ENCODE measurements around the gene OR1J4. TPM values are rescaled to one million over a fixed set of nuclear protein-coding genes. Genes with fewer than 3 reads are reported as not detected.

The OR1J4 gene
- total RNA-seq, 1 experiment from 2014 or later, result not detected

- Histone ChIP-seq H3K36me3 (ENCODE audit: control insufficient read depth in 1 of 2, insufficient read depth in 2 of 2, low read length in 2 of 2) (no peaks in the 10 kb centered on the region), H3K9me2 (ENCODE audit: insufficient read depth) (no peaks in the 10 kb centered on the region), H3K9me3 (ENCODE audit: control insufficient read depth in 1 of 2, insufficient read depth in 1 of 2, low read depth in 1 of 2, low read length in 2 of 2) (no peaks in the 10 kb centered on the region), H3K9ac (ENCODE audit: low read length) (no peak overlapping the region), H3K4me1 (ENCODE audit: control insufficient read depth in 1 of 2, insufficient read depth in 2 of 2, low read length in 2 of 2) (no peaks in the 10 kb centered on the region), H4K20me1 (ENCODE audit: insufficient read depth) (no peaks in the 10 kb centered on the region), H3K4me3 (replicated peaks in 1 of 2; ENCODE audit: low read depth in 1 of 2, low read length in 2 of 2) (no peak overlapping the region), H3K27me3 (ENCODE audit: insufficient read depth, low read length) (peaks cover 25% of the 10 kb centered on the region), H3K4me2 (ENCODE audit: low read length) (no peak overlapping the region), H3K79me2 (ENCODE audit: insufficient read depth, low read length) (no peaks in the 10 kb centered on the region), H2AFZ (ENCODE audit: low read depth, low read length, poor library complexity, severe bottlenecking) (no peak overlapping the region), H3K27ac (ENCODE audit: low read depth, low read length) (no peak overlapping the region)
- ChIA-PET RAD21 (ENCODE audit: low non-redundant PET in 1 of 2, low total read pairs in 2 of 2, uncharacterized antibody in 2 of 2, unreplicated experiment in 2 of 2) (no interaction called here), POLR2A (no interaction called here), CTCF (no interaction called here)
- intact Hi-C loops (cut with micrococcal nuclease), result no loop called here
- DNase-seq (ENCODE audit: low read depth, low spot score), result no peak
- BruUV-seq (replicated peaks), result no TSS peak
- TF ChIP-seq CEBPB (IDR thresholded peaks at IDR 0.05; ENCODE audit: low read depth) (no peak), ATF3 (IDR thresholded peaks at IDR 0.05) (no peak), CBX3 (IDR thresholded peaks at IDR 0.05; ENCODE audit: low read depth) (no peak), POLR2A (IDR thresholded peaks at IDR 0.05; ENCODE audit: borderline replicate concordance, extremely low read depth, insufficient read depth, insufficient read length) (no peak), EZH2phosphoT487 (IDR thresholded peaks at IDR 0.05; ENCODE audit: borderline replicate concordance) (no peak), POLR2AphosphoS5 (IDR thresholded peaks at IDR 0.05; ENCODE audit: low read depth, low read length) (no peak)
- ATAC-seq, result no peak
Measured at GRCh38 chr9:122546196-122546595, 27.3 kb downstream of the OR1J4 start.

- no TSS peak for BruUV-seq (replicated peaks)
- H3K27ac ChIP-seq (ENCODE audit: low read depth, low read length), result no peak overlapping the region
- H3K79me2 ChIP-seq (ENCODE audit: insufficient read depth, low read length), result no peaks in the 10 kb centered on the region
- no peak overlapping the region for H3K9ac ChIP-seq (ENCODE audit: low read length)
- peaks cover 37% of the 10 kb centered on the region for H3K27me3 ChIP-seq (ENCODE audit: insufficient read depth, low read length)
- no peaks in the 10 kb centered on the region for H4K20me1 ChIP-seq (ENCODE audit: insufficient read depth)
- TF ChIP-seq REST (IDR thresholded peaks at IDR 0.05; ENCODE audit: low read depth) (no peak), SRF (IDR thresholded peaks at IDR 0.05; ENCODE audit: low read depth) (no peak), POLR2AphosphoS5 (IDR thresholded peaks at IDR 0.05; ENCODE audit: low read depth, low read length) (no peak), ELF1 (IDR thresholded peaks at IDR 0.05; ENCODE audit: borderline replicate concordance, low read depth) (no peak), FOSL1 (IDR thresholded peaks at IDR 0.05; ENCODE audit: low read depth) (no peak), SIN3A (IDR thresholded peaks at IDR 0.05; ENCODE audit: low read depth) (no peak), POLR2A (IDR thresholded peaks at IDR 0.05; ENCODE audit: borderline replicate concordance, extremely low read depth, insufficient read depth, insufficient read length) (no peak), MAX (IDR thresholded peaks at IDR 0.05) (no peak), EZH2phosphoT487 (IDR thresholded peaks at IDR 0.05; ENCODE audit: borderline replicate concordance) (no peak), TCF7L2 (IDR thresholded peaks at IDR 0.05; ENCODE audit: borderline replicate concordance, extremely low read depth, insufficient read depth, insufficient read length) (no peak), EZH2 (IDR thresholded peaks at IDR 0.05) (no peak), JUND (IDR thresholded peaks at IDR 0.05) (no peak)
- H3K4me1 ChIP-seq (ENCODE audit: control insufficient read depth in 1 of 2, insufficient read depth in 2 of 2, low read length in 2 of 2), result no peaks in the 10 kb centered on the region
- DNase-seq (ENCODE audit: low read depth, low spot score) (no peak), ATAC-seq (no peak)
- ChIA-PET RAD21 (ENCODE audit: low non-redundant PET in 1 of 2, low total read pairs in 2 of 2, uncharacterized antibody in 2 of 2, unreplicated experiment in 2 of 2) (no interaction called here), CTCF (interaction anchor here (1.6 kb wide), 1 partner anchor 53 kb away, joined by 6 read pairs; no protein-coding TSS in a partner anchor), POLR2A (no interaction called here)
- H3K9me3 ChIP-seq (ENCODE audit: control insufficient read depth in 1 of 2, insufficient read depth in 1 of 2, low read depth in 1 of 2, low read length in 2 of 2), result no peaks in the 10 kb centered on the region
- H3K9me2 ChIP-seq (ENCODE audit: insufficient read depth), result no peaks in the 10 kb centered on the region
- H3K4me2 ChIP-seq (ENCODE audit: low read length), result no peak overlapping the region
- intact Hi-C loops (cut with micrococcal nuclease), result no loop called here
- H3K4me3 ChIP-seq (replicated peaks in 1 of 2; ENCODE audit: low read depth in 1 of 2, low read length in 2 of 2), result no peak overlapping the region
- H2AFZ ChIP-seq (ENCODE audit: low read depth, low read length, poor library complexity, severe bottlenecking), result no peak overlapping the region
- H3K36me3 ChIP-seq (ENCODE audit: control insufficient read depth in 1 of 2, insufficient read depth in 2 of 2, low read length in 2 of 2), result no peaks in the 10 kb centered on the region
Measured at GRCh38 chr9:122551371-122551770, 32.4 kb downstream of the OR1J4 start.
